Measurements from ENCODE around the gene COL6A2.

DNA sequence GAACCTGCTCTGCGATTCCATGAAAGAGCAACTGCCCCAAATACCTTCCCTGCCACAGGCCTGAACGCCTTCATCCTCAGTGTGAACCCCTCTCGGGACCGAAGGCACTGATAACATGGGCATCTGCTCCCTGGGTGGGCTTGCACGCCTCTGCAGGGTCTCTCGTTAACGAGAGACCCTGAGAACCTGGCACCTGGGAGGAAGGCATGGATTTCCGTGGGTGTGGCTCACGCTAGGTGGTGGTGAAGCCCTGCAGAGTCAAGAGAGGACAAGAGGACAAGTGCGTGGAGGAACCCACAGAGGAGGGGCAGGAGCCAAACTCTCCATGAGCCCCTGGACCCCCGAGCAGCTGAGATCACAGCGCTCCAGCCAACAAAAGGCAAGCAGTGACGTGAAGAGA lies 26.8 kb upstream of the COL6A2 start:
- TF ChIP-seq CTCF (IDR thresholded peaks at IDR 0.05) (no peak), POLR2AphosphoS5 (IDR thresholded peaks at IDR 0.05) (no peak), EP300 (IDR thresholded peaks at IDR 0.05) (no peak), POLR2A (IDR thresholded peaks at IDR 0.05; ENCODE audit: low read depth) (no peak)

All from esophagus muscularis mucosa (tissue), 4 donors.